ENCODE results near the gene VN1R5. TPM values are rescaled to one million over a fixed set of nuclear protein-coding genes. Genes with fewer than 3 reads are reported as not detected.
"Not testable (repeated sequence)": the region's sequence is repeated elsewhere in the genome, so short reads cannot be mapped to it uniquely, and the experiment has no call there.

VN1R5 gene
- total RNA-seq: not detected
- polyA plus RNA-seq: not detected

GRCh38 chr1:247255772-247256171 is at the start of gene VN1R5:
TSS of gene VN1R5 (plus strand) at chr1:247256072.
- H3K4me1 ChIP-seq; H3K27me3 ChIP-seq; H3K9me3 ChIP-seq; DNase-seq; intact Hi-C loops (cut with DNase I); H3K27ac ChIP-seq; H3K4me3 ChIP-seq; H3K36me3 ChIP-seq: not testable (repeated sequence)
- 89 to 92% methylated on average over 1 of the region's 1 CpG for WGBS, 2 donors

- WGBS, 2 donors: 31 to 40% methylated on average over 2 of the region's 2 CpGs
- Histone ChIP-seq H3K4me1 (peaks cover 0 to 16% (median 11%) of the 10 kb centered on the region in 4 donors), H3K9me3 (no peaks in the 10 kb centered on the region), H3K4me3 (peak overlapping the region in 3 of 4 donors; percentile 83 to 93 (median 89)), H3K27ac (no peak overlapping the region), H3K27me3 (no peaks in the 10 kb centered on the region), H3K36me3 (no peaks in the 10 kb centered on the region)
- TF ChIP-seq EP300 (IDR thresholded peaks at IDR 0.05) (no peak), POLR2A (IDR thresholded peaks at IDR 0.05) (no peak)
- intact Hi-C loops (cut with DNase I): loop anchor here (5.0 kb wide), 1 partner anchor 37 kb away; the partner anchor contains the start of gene ZNF124
- no peak for DNase-seq
These were observed 46.5 kb upstream of the VN1R5 start for GRCh38 chr1:247209396-247209795.

- TF ChIP-seq POLR2AphosphoS5 (IDR thresholded peaks at IDR 0.05): no peak
- TF ChIP-seq CTCF (IDR thresholded peaks at IDR 0.05): no peak
- no peak for TF ChIP-seq EP300 (IDR thresholded peaks at IDR 0.05)
- no peak for TF ChIP-seq POLR2A (IDR thresholded peaks at IDR 0.05)
- no peaks in the 10 kb centered on the region for H3K36me3 ChIP-seq
- no peaks in the 10 kb centered on the region for H3K27me3 ChIP-seq
- no peaks in the 10 kb centered on the region for H3K9me3 ChIP-seq
- WGBS, 2 donors: 1% methylated on average over 5 of the region's 5 CpGs
- peaks cover 0 to 16% (median 11%) of the 10 kb centered on the region in 4 donors for H3K4me1 ChIP-seq
- DNase-seq: no peak
- peak overlapping the region; percentile 85 to 87 (median 86) for H3K27ac ChIP-seq
- intact Hi-C loops (cut with DNase I): loop anchor here (5.0 kb wide), 1 partner anchor 122 kb away; the partner anchor contains the start of gene ZNF496
- peak overlapping the region; percentile 82 to 93 (median 86) for H3K4me3 ChIP-seq
These were observed 45.9 kb upstream of the VN1R5 start for GRCh38 chr1:247210062-247210375.

GRCh38 chr1:247210376-247211117 is 45.3 kb upstream of the VN1R5 start:
- intact Hi-C loops (cut with DNase I): loop anchor here (5.0 kb wide), 1 partner anchor 122 kb away; the partner anchor contains the start of gene ZNF496

GRCh38 chr1:247211339-247211738 is 44.5 kb upstream of the VN1R5 start:
- WGBS, 2 donors: 72% methylated on average over 7 of the region's 7 CpGs
- Histone ChIP-seq H3K36me3 (no peaks in the 10 kb centered on the region), H3K27ac (peak overlapping the region; percentile 34 to 87 (median 86)), H3K9me3 (no peaks in the 10 kb centered on the region), H3K4me3 (no peak overlapping the region), H3K4me1 (peaks cover 0 to 16% (median 11%) of the 10 kb centered on the region in 4 donors), H3K27me3 (no peaks in the 10 kb centered on the region)
- intact Hi-C loops (cut with DNase I): loop anchor here (5.0 kb wide), 1 partner anchor 121 kb away; the partner anchor contains the start of gene ZNF496
- DNase-seq: no peak
- TF ChIP-seq EP300 (IDR thresholded peaks at IDR 0.05) (no peak), POLR2AphosphoS5 (IDR thresholded peaks at IDR 0.05) (no peak), POLR2A (IDR thresholded peaks at IDR 0.05) (no peak), CTCF (IDR thresholded peaks at IDR 0.05) (no peak)

More at GRCh38 chr1:247210376-247211117, 45.3 kb upstream of the VN1R5 start:
- TF ChIP-seq EP300 (IDR thresholded peaks at IDR 0.05) (no peak), POLR2AphosphoS5 (IDR thresholded peaks at IDR 0.05) (peak; percentile 69 to 88 (median 86)), POLR2A (IDR thresholded peaks at IDR 0.05) (peak; percentile 56 to 79)
- Histone ChIP-seq H3K4me3 (peak overlapping the region; percentile 82 to 93 (median 86)), H3K36me3 (no peaks in the 10 kb centered on the region), H3K4me1 (peaks cover 0 to 16% (median 11%) of the 10 kb centered on the region in 4 donors), H3K27ac (peak overlapping the region; percentile 85 to 87 (median 86)), H3K9me3 (no peaks in the 10 kb centered on the region), H3K27me3 (no peaks in the 10 kb centered on the region)
- peak; percentile 98 for DNase-seq
- 0% methylated on average over 49 of the region's 49 CpGs for WGBS, 2 donors

GRCh38 chr1:247212012-247212411 is 43.9 kb upstream of the VN1R5 start:
- DNase-seq: no peak
- Histone ChIP-seq H3K27ac (no peak overlapping the region), H3K36me3 (no peaks in the 10 kb centered on the region), H3K27me3 (no peaks in the 10 kb centered on the region), H3K4me1 (peaks cover 0 to 16% (median 11%) of the 10 kb centered on the region in 4 donors), H3K4me3 (no peak overlapping the region), H3K9me3 (no peaks in the 10 kb centered on the region)
- intact Hi-C loops (cut with DNase I): loop anchor here (5.0 kb wide), 1 partner anchor 120 kb away; the partner anchor contains the start of gene ZNF496
- TF ChIP-seq EP300 (IDR thresholded peaks at IDR 0.05): no peak
- TF ChIP-seq CTCF (IDR thresholded peaks at IDR 0.05): no peak
- TF ChIP-seq POLR2A (IDR thresholded peaks at IDR 0.05): no peak
- TF ChIP-seq POLR2AphosphoS5 (IDR thresholded peaks at IDR 0.05): no peak
- whole genome bisulfite sequencing, 2 donors: 68 to 77% methylated on average over 5 of the region's 5 CpGs
